ENCODE measurements around the gene RPS15. TPM values are rescaled to one million over a fixed set of nuclear protein-coding genes. Genes with fewer than 3 reads are reported as not detected.

RPS15 gene
- total and polyA plus RNA-seq, 2 of the 13 experiments (the other 11 are each of a cell fraction or from before 2014, with no cell fraction given) = 695 to 1,411 TPM

GRCh38 chr19:1402411-1403070, 35.7 kb upstream of the RPS15 start (continued):
- TF ChIP-seq NONO (IDR thresholded peaks at IDR 0.05) (no peak), NONO (CRISPR knock-in tag; conservative IDR thresholded peaks at IDR 0.05) (no peak), STAT6 (CRISPR knock-in tag; IDR thresholded peaks at IDR 0.05; ENCODE audit: borderline replicate concordance) (no peak), SALL1 (CRISPR knock-in tag; IDR thresholded peaks at IDR 0.05) (peak; percentile 48; the same call in 1 of the 2 replicates), ZNF83 (CRISPR knock-in tag; IDR thresholded peaks at IDR 0.05; ENCODE audit: borderline replicate concordance) (no peak), TSC22D2 (CRISPR knock-in tag; IDR thresholded peaks at IDR 0.05; ENCODE audit: borderline replicate concordance) (no peak), ZNF589 (CRISPR knock-in tag; conservative IDR thresholded peaks at IDR 0.05) (no peak), FOXJ3 (CRISPR knock-in tag; IDR thresholded peaks at IDR 0.05; ENCODE audit: borderline replicate concordance) (no peak), HNRNPK (IDR thresholded peaks at IDR 0.05; ENCODE audit: low read depth, low read length, poor library complexity, severe bottlenecking) (no peak), ZFP90 (CRISPR knock-in tag; IDR thresholded peaks at IDR 0.05; ENCODE audit: borderline replicate concordance) (no peak), ZSCAN29 (CRISPR knock-in tag; conservative IDR thresholded peaks at IDR 0.05) (no peak), HMGXB3 (CRISPR knock-in tag; IDR thresholded peaks at IDR 0.05; ENCODE audit: borderline replicate concordance) (0 out of 2 replicates have a peak, but pooled peaks have one; percentile 32), ZNF598 (CRISPR knock-in tag; IDR thresholded peaks at IDR 0.05; ENCODE audit: borderline replicate concordance) (no peak), JARID2 (CRISPR knock-in tag; IDR thresholded peaks at IDR 0.05; ENCODE audit: insufficient replicate concordance) (no peak), TMF1 (CRISPR knock-in tag; IDR thresholded peaks at IDR 0.05; ENCODE audit: low read depth) (no peak), ZNF761 (CRISPR knock-in tag; conservative IDR thresholded peaks at IDR 0.05) (no peak), KDM5A (IDR thresholded peaks at IDR 0.05; ENCODE audit: borderline replicate concordance, low read length) (no peak), ZNF3 (CRISPR knock-in tag; IDR thresholded peaks at IDR 0.05) (no peak), ATF4 (CRISPR knock-in tag; IDR thresholded peaks at IDR 0.05) (no peak), ZNF614 (CRISPR knock-in tag; IDR thresholded peaks at IDR 0.05; ENCODE audit: borderline replicate concordance) (no peak), FOXC1 (CRISPR knock-in tag; IDR thresholded peaks at IDR 0.05; ENCODE audit: borderline replicate concordance) (no peak), MYC (CRISPR knock-in tag; IDR thresholded peaks at IDR 0.05; ENCODE audit: borderline replicate concordance) (no peak; the same call in 1 of the 2 replicates)
